SK-N-SH treated with all-trans-retinoic acid at 6 μM for 48 hours (cell line): ENCODE data around the gene FAF2.

Experiments used
- ARNTL ChIP-seq: fragments of 450-650 bp; formaldehyde crosslinking; IDR thresholded peaks from 2 replicates; pipeline ENCODE4 v1.5.0; 2020; ENCODE audit warnings: low read depth, mild to moderate bottlenecking, moderate library complexity, borderline replicate concordance
- GLIS3 ChIP-seq: fragments of 250-450 bp; sonication (Bioruptor Pico); IDR thresholded peaks from 2 replicates; pipeline ENCODE4 v1.5.0; 2020; ENCODE audit warnings: mild to moderate bottlenecking, moderate library complexity
- OSR1 ChIP-seq: fragments of 250-450 bp; sonication (Bioruptor Pico); IDR thresholded peaks from 2 replicates; pipeline ENCODE4 v1.8.0; 2022; ENCODE audit warnings: moderate library complexity, mild to moderate bottlenecking, inconsistent platforms
- PPARA ChIP-seq: fragments of 250-450 bp; sonication (Bioruptor Pico); IDR thresholded peaks from 2 replicates; pipeline ENCODE4 v1.5.0; 2020; ENCODE audit warnings: mild to moderate bottlenecking, borderline replicate concordance
- RARB ChIP-seq: fragments of 250-450 bp; sonication (Bioruptor Pico); IDR thresholded peaks from 2 replicates; pipeline ENCODE4 v1.8.0; 2021; ENCODE audit warnings: mild to moderate bottlenecking, moderate library complexity
- TOX ChIP-seq: fragments of 250-450 bp; sonication (Bioruptor Pico); IDR thresholded peaks from 2 replicates; pipeline ENCODE4 v1.8.0; 2021; ENCODE audit warnings: mild to moderate bottlenecking, moderate library complexity, borderline replicate concordance
- ZC3H10 ChIP-seq: fragments of 250-450 bp; sonication (Bioruptor Pico); IDR thresholded peaks from 2 replicates; pipeline ENCODE4 v1.5.1; 2021; ENCODE audit warnings: mild to moderate bottlenecking, moderate library complexity
- ZFP3 ChIP-seq: fragments of 250-450 bp; sonication (Bioruptor Pico); IDR thresholded peaks from 2 replicates; pipeline ENCODE4 v1.5.0; 2020; ENCODE audit warnings: mild to moderate bottlenecking, moderate library complexity
- ZFP30 ChIP-seq: fragments of 450-650 bp; formaldehyde crosslinking; IDR thresholded peaks from 2 replicates; pipeline ENCODE4 v1.5.0; 2022; ENCODE audit warnings: mild to moderate bottlenecking, moderate library complexity
- TF ChIP-seq, protein P1 (sequence below): fragments of 250-450 bp; sonication (Bioruptor Pico); IDR thresholded peaks from 2 replicates; pipeline ENCODE4 v1.8.0; 2020; ENCODE audit warnings: mild to moderate bottlenecking, moderate library complexity, borderline replicate concordance
- TF ChIP-seq, protein P2 (sequence below): fragments of 250-450 bp; sonication (Bioruptor Pico); IDR thresholded peaks from 2 replicates; pipeline ENCODE4 v1.5.0; 2020; ENCODE audit warnings: mild to moderate bottlenecking, moderate library complexity
- TF ChIP-seq, protein P3 (sequence below): fragments of 250-450 bp; sonication (Bioruptor Pico); IDR thresholded peaks from 2 replicates; pipeline ENCODE4 v1.8.0; 2021; ENCODE audit warnings: low read depth, mild to moderate bottlenecking, moderate library complexity, borderline replicate concordance

DNA sequence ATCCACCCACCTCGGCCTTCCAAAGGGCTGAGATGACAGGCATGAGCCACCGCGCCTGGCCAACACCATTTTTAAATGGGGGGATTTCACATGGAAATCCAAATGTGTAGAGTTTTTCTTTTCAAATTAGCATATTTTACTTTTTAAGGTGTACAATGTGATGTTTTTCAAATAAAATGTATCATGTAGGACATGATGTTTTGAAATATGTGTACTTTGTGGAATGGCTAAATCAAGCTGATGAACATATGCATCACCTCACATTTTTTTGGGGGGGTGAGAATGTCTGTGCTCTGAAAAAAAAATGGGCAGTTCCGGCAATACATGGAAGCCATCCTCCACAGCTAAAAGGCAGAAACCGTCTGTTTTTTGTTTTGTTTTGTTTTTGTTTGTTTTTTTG, 3.4 kb upstream of the FAF2 start:
- no peak for TF ChIP-seq ZFP3 (CRISPR knock-in tag)
- TF ChIP-seq, protein P1, sequence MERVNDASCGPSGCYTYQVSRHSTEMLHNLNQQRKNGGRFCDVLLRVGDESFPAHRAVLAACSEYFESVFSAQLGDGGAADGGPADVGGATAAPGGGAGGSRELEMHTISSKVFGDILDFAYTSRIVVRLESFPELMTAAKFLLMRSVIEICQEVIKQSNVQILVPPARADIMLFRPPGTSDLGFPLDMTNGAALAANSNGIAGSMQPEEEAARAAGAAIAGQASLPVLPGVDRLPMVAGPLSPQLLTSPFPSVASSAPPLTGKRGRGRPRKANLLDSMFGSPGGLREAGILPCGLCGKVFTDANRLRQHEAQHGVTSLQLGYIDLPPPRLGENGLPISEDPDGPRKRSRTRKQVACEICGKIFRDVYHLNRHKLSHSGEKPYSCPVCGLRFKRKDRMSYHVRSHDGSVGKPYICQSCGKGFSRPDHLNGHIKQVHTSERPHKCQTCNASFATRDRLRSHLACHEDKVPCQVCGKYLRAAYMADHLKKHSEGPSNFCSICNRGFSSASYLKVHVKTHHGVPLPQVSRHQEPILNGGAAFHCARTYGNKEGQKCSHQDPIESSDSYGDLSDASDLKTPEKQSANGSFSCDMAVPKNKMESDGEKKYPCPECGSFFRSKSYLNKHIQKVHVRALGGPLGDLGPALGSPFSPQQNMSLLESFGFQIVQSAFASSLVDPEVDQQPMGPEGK (CRISPR knock-in tag): no peak
- no peak for TF ChIP-seq GLIS3 (CRISPR knock-in tag)
- no peak for TF ChIP-seq OSR1
- no peak for TF ChIP-seq ZC3H10 (CRISPR knock-in tag)
- no peak for TF ChIP-seq PPARA (CRISPR knock-in tag)
- TF ChIP-seq ZFP30: no peak
- no peak for TF ChIP-seq TOX (CRISPR knock-in tag)
- TF ChIP-seq ARNTL: no peak
- TF ChIP-seq, protein P2, sequence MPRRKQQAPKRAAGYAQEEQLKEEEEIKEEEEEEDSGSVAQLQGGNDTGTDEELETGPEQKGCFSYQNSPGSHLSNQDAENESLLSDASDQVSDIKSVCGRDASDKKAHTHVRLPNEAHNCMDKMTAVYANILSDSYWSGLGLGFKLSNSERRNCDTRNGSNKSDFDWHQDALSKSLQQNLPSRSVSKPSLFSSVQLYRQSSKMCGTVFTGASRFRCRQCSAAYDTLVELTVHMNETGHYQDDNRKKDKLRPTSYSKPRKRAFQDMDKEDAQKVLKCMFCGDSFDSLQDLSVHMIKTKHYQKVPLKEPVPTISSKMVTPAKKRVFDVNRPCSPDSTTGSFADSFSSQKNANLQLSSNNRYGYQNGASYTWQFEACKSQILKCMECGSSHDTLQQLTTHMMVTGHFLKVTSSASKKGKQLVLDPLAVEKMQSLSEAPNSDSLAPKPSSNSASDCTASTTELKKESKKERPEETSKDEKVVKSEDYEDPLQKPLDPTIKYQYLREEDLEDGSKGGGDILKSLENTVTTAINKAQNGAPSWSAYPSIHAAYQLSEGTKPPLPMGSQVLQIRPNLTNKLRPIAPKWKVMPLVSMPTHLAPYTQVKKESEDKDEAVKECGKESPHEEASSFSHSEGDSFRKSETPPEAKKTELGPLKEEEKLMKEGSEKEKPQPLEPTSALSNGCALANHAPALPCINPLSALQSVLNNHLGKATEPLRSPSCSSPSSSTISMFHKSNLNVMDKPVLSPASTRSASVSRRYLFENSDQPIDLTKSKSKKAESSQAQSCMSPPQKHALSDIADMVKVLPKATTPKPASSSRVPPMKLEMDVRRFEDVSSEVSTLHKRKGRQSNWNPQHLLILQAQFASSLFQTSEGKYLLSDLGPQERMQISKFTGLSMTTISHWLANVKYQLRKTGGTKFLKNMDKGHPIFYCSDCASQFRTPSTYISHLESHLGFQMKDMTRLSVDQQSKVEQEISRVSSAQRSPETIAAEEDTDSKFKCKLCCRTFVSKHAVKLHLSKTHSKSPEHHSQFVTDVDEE (CRISPR knock-in tag): no peak
- TF ChIP-seq, protein P3, sequence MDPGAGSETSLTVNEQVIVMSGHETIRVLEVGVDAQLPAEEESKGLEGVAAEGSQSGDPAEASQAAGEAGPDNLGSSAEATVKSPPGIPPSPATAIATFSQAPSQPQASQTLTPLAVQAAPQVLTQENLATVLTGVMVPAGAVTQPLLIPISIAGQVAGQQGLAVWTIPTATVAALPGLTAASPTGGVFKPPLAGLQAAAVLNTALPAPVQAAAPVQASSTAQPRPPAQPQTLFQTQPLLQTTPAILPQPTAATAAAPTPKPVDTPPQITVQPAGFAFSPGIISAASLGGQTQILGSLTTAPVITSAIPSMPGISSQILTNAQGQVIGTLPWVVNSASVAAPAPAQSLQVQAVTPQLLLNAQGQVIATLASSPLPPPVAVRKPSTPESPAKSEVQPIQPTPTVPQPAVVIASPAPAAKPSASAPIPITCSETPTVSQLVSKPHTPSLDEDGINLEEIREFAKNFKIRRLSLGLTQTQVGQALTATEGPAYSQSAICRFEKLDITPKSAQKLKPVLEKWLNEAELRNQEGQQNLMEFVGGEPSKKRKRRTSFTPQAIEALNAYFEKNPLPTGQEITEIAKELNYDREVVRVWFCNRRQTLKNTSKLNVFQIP: no peak
- TF ChIP-seq RARB (CRISPR knock-in tag): no peak
